Keratinocyte (primary cell): ENCODE measurements around the gene C2orf81. TPM values are rescaled to one million over a fixed set of nuclear protein-coding genes. Genes with fewer than 3 reads are reported as not detected.

Experiments
- DNase-seq: peaks from one replicate; pipeline ENCODE4 v3.0.0-alpha.2; 2011; ENCODE audit warnings: low read depth, missing footprints, low spot score
- FAIRE-seq: peaks from 2 replicates; lab custom pipeline; 2011; peaks lifted over from hg19 to GRCh38; lab: Jason Lieb, UNC
- H2AFZ ChIP-seq: 2 replicates; pipeline ENCODE4 v1.6.0; 2012; ENCODE audit warnings: low read length, control low read depth, inconsistent platforms; ENCODE audit not compliant: control insufficient read depth
- H3K27ac ChIP-seq: 2 replicates; pipeline ENCODE4 v1.5.1; 2011; ENCODE audit warnings: low read length; ENCODE audit not compliant: control insufficient read depth, insufficient read depth
- H3K27me3 ChIP-seq: 3 replicates; pipeline ENCODE4 v1.6.0; 2011; ENCODE audit warnings: low read length; ENCODE audit not compliant: control insufficient read depth, insufficient read depth; ENCODE audit errors: extremely low read depth
- H3K36me3 ChIP-seq, 2 experiments: 2 replicates in 1 of 2; 3 replicates in 1 of 2; pipeline ENCODE4 v1.5.1; 2011; ENCODE audit warnings: low read length in 2 of 2, mild to moderate bottlenecking in 1 of 2; ENCODE audit not compliant: control insufficient read depth in 2 of 2, insufficient read depth in 2 of 2; ENCODE audit errors: extremely low read depth in 1 of 2
- H3K4me1 ChIP-seq: 3 replicates; pipeline ENCODE4 v1.5.1; 2011; ENCODE audit warnings: low read length; ENCODE audit not compliant: control insufficient read depth, insufficient read depth; ENCODE audit errors: extremely low read depth
- H3K4me2 ChIP-seq: 3 replicates; pipeline ENCODE4 v1.6.0; 2011; ENCODE audit warnings: low read depth, low read length; ENCODE audit not compliant: control insufficient read depth, insufficient read depth; ENCODE audit errors: extremely low read depth
- H3K4me3 ChIP-seq, 3 experiments: fragments of 200-600 bp in 1 of 3; sonication (generic) in 1 of 3; 2 replicates in 2 of 3; 3 replicates in 1 of 3; pipeline ENCODE4 v1.5.1; 2011 to 2016; ENCODE audit warnings: low read length in 3 of 3, mild to moderate bottlenecking in 3 of 3, control low read depth in 2 of 3, inconsistent platforms in 1 of 3, low read depth in 1 of 3, mixed read lengths in 1 of 3, mixed run types in 1 of 3, moderate library complexity in 1 of 3; ENCODE audit not compliant: control insufficient read depth in 2 of 3, insufficient read depth in 2 of 3; ENCODE audit errors: extremely low read depth in 1 of 3
- H3K79me2 ChIP-seq: 2 replicates; pipeline ENCODE4 v1.6.0; 2012; ENCODE audit warnings: low read length; ENCODE audit not compliant: control insufficient read depth, insufficient read depth
- H3K9ac ChIP-seq: 3 replicates; pipeline ENCODE4 v1.6.0; 2011; ENCODE audit warnings: low read length; ENCODE audit not compliant: control insufficient read depth, insufficient read depth; ENCODE audit errors: extremely low read depth
- H3K9me1 ChIP-seq: 3 replicates; pipeline ENCODE4 v1.6.0; 2011; ENCODE audit warnings: low read length; ENCODE audit not compliant: control insufficient read depth, insufficient read depth; ENCODE audit errors: extremely low read depth
- H3K9me3 ChIP-seq: 2 replicates; pipeline ENCODE4 v1.5.1; 2012; ENCODE audit warnings: low read depth, low read length; ENCODE audit not compliant: control insufficient read depth
- H4K20me1 ChIP-seq: 3 replicates; pipeline ENCODE4 v1.6.0; 2011; ENCODE audit warnings: low read length; ENCODE audit not compliant: control insufficient read depth, insufficient read depth; ENCODE audit errors: extremely low read depth
- EZH2 ChIP-seq: IDR thresholded peaks from one replicate; pipeline ENCODE4 v1.6.1; 2012; ENCODE audit warnings: inconsistent platforms, mild to moderate bottlenecking, low read length, moderate library complexity
- dilution Hi-C: fragments of 300-500 bp; cut with MboI; formaldehyde crosslinking; loops from one replicate; pipeline ENCODE4 v1.7.0; 2020; ENCODE audit warnings: low sequenced_read_pairs; ENCODE audit not compliant: extremely low pct_ligation_motif_present
- polyA plus RNA-seq, 5 experiments: library from polyadenylated mRNA; depleted of rRNA in 3 of 5; stranded (reverse) in 3 of 5; stranded (forward) in 1 of 5; unstranded in 1 of 5; fragments of >200 nt; gene quantifications; 1 replicate in 1 of 5; 2 replicates in 3 of 5; 3 replicates in 1 of 5; pipeline versions ENCODE4 v1.2.1 to v1.2.3, GENCODE V29; 2011 to 2012; ENCODE audit warnings: missing spikeins in 2 of 5, low read depth in 1 of 5, low replicate concordance in 1 of 5
- TF ChIP-seq, protein P1 (sequence below), 3 experiments: IDR thresholded peaks in 1 of 3; conservative IDR thresholded peaks in 1 of 3; optimal IDR thresholded peaks in 1 of 3; 2 replicates in 2 of 3; 3 replicates in 1 of 3; pipeline versions ENCODE3 to v1.5.1; 2011; ENCODE audit warnings: low read length in 3 of 3, mild to moderate bottlenecking in 3 of 3, moderate library complexity in 2 of 3, control low read depth in 1 of 3, inconsistent platforms in 1 of 3; ENCODE audit not compliant: insufficient read depth in 2 of 3; ENCODE audit errors: extremely low read depth in 1 of 3

Gene C2orf81
- polyA plus RNA-seq, 1 donor (not counting 4 experiments of a cell fraction or from before 2014, with no cell fraction given): 0.58 TPM

GRCh38 chr2:74401891-74402290, 19.5 kb downstream of the C2orf81 start:
- no peaks in the 10 kb centered on the region for H3K9me1 ChIP-seq
- H2AFZ ChIP-seq: no peak overlapping the region
- H3K4me3 ChIP-seq: no peak overlapping the region
- H3K27me3 ChIP-seq: no peaks in the 10 kb centered on the region
- no peak for DNase-seq
- H3K27ac ChIP-seq: no peak overlapping the region
- no peak overlapping the region for H3K9ac ChIP-seq
- H3K4me1 ChIP-seq: peaks cover 15% of the 10 kb centered on the region
- H3K36me3 ChIP-seq: no peaks in the 10 kb centered on the region
- TF ChIP-seq, protein P1, sequence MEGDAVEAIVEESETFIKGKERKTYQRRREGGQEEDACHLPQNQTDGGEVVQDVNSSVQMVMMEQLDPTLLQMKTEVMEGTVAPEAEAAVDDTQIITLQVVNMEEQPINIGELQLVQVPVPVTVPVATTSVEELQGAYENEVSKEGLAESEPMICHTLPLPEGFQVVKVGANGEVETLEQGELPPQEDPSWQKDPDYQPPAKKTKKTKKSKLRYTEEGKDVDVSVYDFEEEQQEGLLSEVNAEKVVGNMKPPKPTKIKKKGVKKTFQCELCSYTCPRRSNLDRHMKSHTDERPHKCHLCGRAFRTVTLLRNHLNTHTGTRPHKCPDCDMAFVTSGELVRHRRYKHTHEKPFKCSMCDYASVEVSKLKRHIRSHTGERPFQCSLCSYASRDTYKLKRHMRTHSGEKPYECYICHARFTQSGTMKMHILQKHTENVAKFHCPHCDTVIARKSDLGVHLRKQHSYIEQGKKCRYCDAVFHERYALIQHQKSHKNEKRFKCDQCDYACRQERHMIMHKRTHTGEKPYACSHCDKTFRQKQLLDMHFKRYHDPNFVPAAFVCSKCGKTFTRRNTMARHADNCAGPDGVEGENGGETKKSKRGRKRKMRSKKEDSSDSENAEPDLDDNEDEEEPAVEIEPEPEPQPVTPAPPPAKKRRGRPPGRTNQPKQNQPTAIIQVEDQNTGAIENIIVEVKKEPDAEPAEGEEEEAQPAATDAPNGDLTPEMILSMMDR (optimal IDR thresholded peaks at IDR 0.05 in 1 of 3, IDR thresholded peaks at IDR 0.05 in 1 of 3, conservative IDR thresholded peaks at IDR 0.05 in 1 of 3; ENCODE audit: extremely low read depth in 1 of 3, insufficient read depth in 2 of 3, low read length in 3 of 3): no peak
- no peak for TF ChIP-seq EZH2
- dilution Hi-C loops: no loop called here
- no peaks in the 10 kb centered on the region for H4K20me1 ChIP-seq
- no peak overlapping the region for H3K4me2 ChIP-seq
- no peak for FAIRE-seq
- no peaks in the 10 kb centered on the region for H3K9me3 ChIP-seq
- H3K79me2 ChIP-seq: no peaks in the 10 kb centered on the region

DNA sequence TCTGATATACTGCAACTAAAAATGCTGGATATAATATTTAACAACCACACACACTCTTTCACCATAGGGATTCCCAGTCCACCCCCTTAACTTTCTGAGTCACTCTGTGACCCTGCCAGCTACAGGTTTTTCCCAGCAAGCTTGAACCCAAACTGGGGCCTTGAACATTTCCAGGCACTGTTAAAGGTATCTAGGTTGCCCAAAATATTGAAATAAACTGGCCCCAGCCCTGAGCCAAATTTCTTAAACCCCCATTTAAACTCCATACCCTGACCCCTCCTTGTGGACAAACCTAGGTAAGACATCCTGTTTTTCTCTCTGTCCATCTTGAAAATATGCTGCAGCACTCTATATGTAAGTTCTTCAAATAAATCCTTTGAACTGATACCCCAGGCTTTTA, 21.6 kb downstream of the C2orf81 start:
- Histone ChIP-seq H3K27me3 (no peaks in the 10 kb centered on the region), H3K4me3 (no peak overlapping the region), H3K79me2 (no peaks in the 10 kb centered on the region), H3K9me3 (no peaks in the 10 kb centered on the region), H2AFZ (peak overlapping the region; percentile 42), H3K36me3 (no peaks in the 10 kb centered on the region), H3K4me1 (no peaks in the 10 kb centered on the region), H3K27ac (no peak overlapping the region), H4K20me1 (no peaks in the 10 kb centered on the region), H3K9me1 (no peaks in the 10 kb centered on the region), H3K4me2 (no peak overlapping the region), H3K9ac (no peak overlapping the region)
- DNase-seq (no peak), FAIRE-seq (peak; percentile 26)
- dilution Hi-C loops: no loop called here
- TF ChIP-seq, protein P1 (optimal IDR thresholded peaks at IDR 0.05 in 1 of 3, IDR thresholded peaks at IDR 0.05 in 1 of 3, conservative IDR thresholded peaks at IDR 0.05 in 1 of 3; ENCODE audit: extremely low read depth in 1 of 3, insufficient read depth in 2 of 3, low read length in 3 of 3): peak; percentile 30 to 62 (median 56)
- no peak for TF ChIP-seq EZH2
